SK-N-SH (cell line): ENCODE results near the gene FBXL22. TPM values are rescaled to one million over a fixed set of nuclear protein-coding genes. Genes with fewer than 3 reads are reported as not detected.

Source experiments
- CTCF ChIA-PET: fragments of 300-600, 350-600 bp; formaldehyde crosslinking; extraction: SDS; loops from one replicate; lab custom pipeline; 2021; lab: Yijun Ruan, JAX
- POLR2A ChIA-PET: fragments of 350-600 bp; sonication (Branson Sonifier 250); formaldehyde crosslinking; extraction: SDS; loops from one replicate; lab custom pipeline; 2020; ENCODE audit warnings: antibody characterized with exemption, inconsistent platforms; lab: Yijun Ruan, JAX
- DNase-seq: peaks from one replicate; pipeline ENCODE4 v3.0.0; 2012
- H2AFZ ChIP-seq: fragments of 200-600 bp; sonication (generic); 2 replicates; pipeline ENCODE4 v1.8.1; 2016; ENCODE audit warnings: antibody characterized with exemption, mild to moderate bottlenecking, low read depth
- H3F3A ChIP-seq: fragments of 200-600 bp; sonication (generic); replicated peaks from 2 replicates; pipeline ENCODE3; 2016; ENCODE audit warnings: antibody characterized with exemption, mild to moderate bottlenecking; ENCODE audit not compliant: insufficient read depth
- H3K27ac ChIP-seq, 2 experiments: fragments of 200-500 bp in 1 of 2; fragments of 200-600 bp in 1 of 2; sonication (Bioruptor generic) in 1 of 2; sonication (generic), shearing (Covaris generic) in 1 of 2; 2 replicates each; pipeline versions ENCODE4 v1.5.1 to v1.6.1; 2014 to 2016; ENCODE audit warnings: low read depth in 2 of 2, inconsistent platforms in 1 of 2, low read length in 1 of 2, mild to moderate bottlenecking in 1 of 2, mixed read lengths in 1 of 2
- H3K27me3 ChIP-seq: fragments of 200-600 bp; sonication (generic), shearing (Covaris generic); 2 replicates; pipeline ENCODE4 v1.6.1; 2016; ENCODE audit warnings: mixed run types; ENCODE audit not compliant: insufficient read depth
- H3K36me3 ChIP-seq, 2 experiments: fragments of 200-500 bp in 1 of 2; fragments of 200-600 bp in 1 of 2; sonication (Bioruptor generic) in 1 of 2; sonication (generic) in 1 of 2; replicated peaks in 1 of 2; 2 replicates each; pipeline versions ENCODE3 to v1.5.1; 2014 to 2016; ENCODE audit warnings: low read length in 1 of 2, mild to moderate bottlenecking in 1 of 2; ENCODE audit not compliant: insufficient read depth in 2 of 2, control insufficient read depth in 1 of 2
- H3K4me1 ChIP-seq, 2 experiments: fragments of 200-500 bp in 1 of 2; fragments of 200-600 bp in 1 of 2; sonication (Bioruptor generic) in 1 of 2; sonication (generic), shearing (Covaris generic) in 1 of 2; 2 replicates each; pipeline versions ENCODE4 v1.5.1 to v1.6.1; 2014 to 2016; ENCODE audit warnings: low read depth in 1 of 2, low read length in 1 of 2, mixed run types in 1 of 2; ENCODE audit not compliant: insufficient read depth in 2 of 2, control insufficient read depth in 1 of 2
- H3K4me2 ChIP-seq: fragments of 200-600 bp; sonication (generic), shearing (Covaris generic); 2 replicates; pipeline ENCODE4 v1.6.1; 2017; ENCODE audit warnings: mixed run types
- H3K4me3 ChIP-seq, 2 experiments: fragments of 200-500 bp in 1 of 2; fragments of 200-600 bp in 1 of 2; sonication (Bioruptor generic) in 1 of 2; sonication (generic), shearing (Covaris generic) in 1 of 2; 2 replicates each; pipeline versions ENCODE4 v1.5.1 to v1.8.1; 2014 to 2016; ENCODE audit warnings: low read depth in 2 of 2, inconsistent platforms in 1 of 2, low read length in 1 of 2, mild to moderate bottlenecking in 1 of 2, mixed read lengths in 1 of 2, moderate library complexity in 1 of 2
- H3K79me2 ChIP-seq: fragments of 200-600 bp; sonication (generic); 2 replicates; pipeline ENCODE4 v1.8.1; 2017; ENCODE audit warnings: mild to moderate bottlenecking; ENCODE audit not compliant: insufficient read depth
- H3K9ac ChIP-seq: fragments of 200-600 bp; sonication (generic); 2 replicates; pipeline ENCODE4 v1.6.1; 2017; ENCODE audit warnings: mixed run types
- H3K9me2 ChIP-seq: fragments of 200-600 bp; sonication (generic); 2 replicates; pipeline ENCODE4 v1.6.1; 2017; ENCODE audit warnings: mixed run types
- H3K9me3 ChIP-seq: fragments of 200-600 bp; sonication (generic); 2 replicates; pipeline ENCODE4 v1.6.1; 2017; ENCODE audit warnings: mixed run types, mild to moderate bottlenecking, moderate library complexity
- H4K20me1 ChIP-seq: fragments of 200-600 bp; sonication (generic); 2 replicates; pipeline ENCODE4 v1.6.1; 2017; ENCODE audit warnings: mild to moderate bottlenecking, mixed run types; ENCODE audit not compliant: insufficient read depth
- ELF1 ChIP-seq: IDR thresholded peaks from 2 replicates; pipeline ENCODE4 v1.4.0; 2012
- EP300 ChIP-seq, 2 experiments: IDR thresholded peaks; 2 replicates each; pipeline versions ENCODE4 v1.4.0 to v1.6.1; 2012; ENCODE audit warnings: borderline replicate concordance in 1 of 2, low read depth in 1 of 2, low read length in 1 of 2
- FOSL2 ChIP-seq: IDR thresholded peaks from 2 replicates; pipeline ENCODE4 v1.4.0; 2012; ENCODE audit warnings: low read depth, mild to moderate bottlenecking, moderate library complexity, borderline replicate concordance
- FOXJ3 ChIP-seq: sonication (generic); formaldehyde crosslinking; IDR thresholded peaks from 2 replicates; pipeline ENCODE4 v1.5.1; 2020; ENCODE audit warnings: mild to moderate bottlenecking, missing genetic modification reagents
- FOXM1 ChIP-seq: IDR thresholded peaks from 2 replicates; pipeline ENCODE4 v1.4.0; 2012; ENCODE audit warnings: low read depth, mild to moderate bottlenecking
- GATA2 ChIP-seq: sonication (generic); formaldehyde crosslinking; IDR thresholded peaks from 2 replicates; pipeline ENCODE4 v1.5.0; 2020; ENCODE audit warnings: mild to moderate bottlenecking, missing genetic modification reagents
- JUND ChIP-seq: IDR thresholded peaks from 2 replicates; pipeline ENCODE4 v1.4.0; 2012
- MEF2A ChIP-seq: IDR thresholded peaks from 2 replicates; pipeline ENCODE4 v1.4.0; 2012; ENCODE audit warnings: low read depth, borderline replicate concordance
- MXI1 ChIP-seq: IDR thresholded peaks from 2 replicates; pipeline ENCODE4 v1.6.1; 2012; ENCODE audit warnings: mild to moderate bottlenecking, low read depth, low read length, improper control_type of control experiment
- NFIC ChIP-seq: IDR thresholded peaks from 2 replicates; pipeline ENCODE4 v1.4.0; 2012; ENCODE audit warnings: borderline replicate concordance
- NRF1 ChIP-seq: IDR thresholded peaks from 2 replicates; pipeline ENCODE4 v1.6.1; 2012; ENCODE audit warnings: low read depth, mild to moderate bottlenecking, low read length
- RCOR1 ChIP-seq: fragments of 150-350 bp; IDR thresholded peaks from 2 replicates; pipeline ENCODE4 v1.6.1; 2017; ENCODE audit warnings: antibody characterized with exemption, low read length
- TCF12 ChIP-seq: IDR thresholded peaks from 2 replicates; pipeline ENCODE4 v1.4.0; 2012
- WGBS: methylation state at CpG from one replicate; pipeline ENCODE4 v1.1.6; 2017; ENCODE audit warnings: low lambda C conversion rate; 5-methylcytosine and 5-hydroxymethylcytosine counted together
- polyA plus RNA-seq, 3 experiments: library from polyadenylated mRNA; depleted of rRNA; stranded (reverse); fragments of >200 nt; gene quantifications; 2 replicates each; pipeline ENCODE4 v1.2.3, GENCODE V29; 2012
- TF ChIP-seq, protein P1 (sequence below): IDR thresholded peaks from 2 replicates; pipeline ENCODE4 v1.4.0; 2012; ENCODE audit warnings: low read depth, borderline replicate concordance
- TF ChIP-seq, protein P2 (sequence below): IDR thresholded peaks from 2 replicates; pipeline ENCODE4 v1.4.0; 2012; ENCODE audit warnings: low read depth
- TF ChIP-seq, protein P3 (sequence below): fragments of 150-350 bp; IDR thresholded peaks from 2 replicates; pipeline ENCODE4 v1.6.1; 2017; ENCODE audit warnings: antibody characterized with exemption, low read length, low read depth, borderline replicate concordance
- TF ChIP-seq, protein P4 (sequence below): IDR thresholded peaks from 2 replicates; pipeline ENCODE4; 2012

The FBXL22 gene
- polyA plus RNA-seq, 1 of the 3 experiments (the other 2 are of a cell fraction), result 0.10 TPM

DNA sequence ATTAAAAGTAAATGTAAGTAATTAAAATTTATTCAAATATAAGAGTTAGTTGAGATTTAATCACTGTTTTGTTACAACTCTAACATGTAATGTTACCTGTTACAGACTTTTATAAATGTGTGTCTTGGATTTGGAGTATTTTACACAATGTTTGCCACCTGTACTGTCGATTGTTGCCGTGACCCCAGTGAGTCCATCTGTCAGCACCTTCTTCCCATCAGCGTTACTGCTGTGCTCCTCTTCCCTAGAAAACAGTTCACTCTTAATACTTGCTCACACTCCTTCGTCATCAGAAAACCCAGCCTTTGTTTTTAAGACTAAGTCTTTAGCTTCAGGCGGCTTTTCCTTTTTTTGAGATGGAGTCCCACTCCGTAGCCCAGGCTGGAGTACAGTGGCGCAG lies 40.5 kb upstream of the FBXL22 start (continued):
- TF ChIP-seq, protein P1, sequence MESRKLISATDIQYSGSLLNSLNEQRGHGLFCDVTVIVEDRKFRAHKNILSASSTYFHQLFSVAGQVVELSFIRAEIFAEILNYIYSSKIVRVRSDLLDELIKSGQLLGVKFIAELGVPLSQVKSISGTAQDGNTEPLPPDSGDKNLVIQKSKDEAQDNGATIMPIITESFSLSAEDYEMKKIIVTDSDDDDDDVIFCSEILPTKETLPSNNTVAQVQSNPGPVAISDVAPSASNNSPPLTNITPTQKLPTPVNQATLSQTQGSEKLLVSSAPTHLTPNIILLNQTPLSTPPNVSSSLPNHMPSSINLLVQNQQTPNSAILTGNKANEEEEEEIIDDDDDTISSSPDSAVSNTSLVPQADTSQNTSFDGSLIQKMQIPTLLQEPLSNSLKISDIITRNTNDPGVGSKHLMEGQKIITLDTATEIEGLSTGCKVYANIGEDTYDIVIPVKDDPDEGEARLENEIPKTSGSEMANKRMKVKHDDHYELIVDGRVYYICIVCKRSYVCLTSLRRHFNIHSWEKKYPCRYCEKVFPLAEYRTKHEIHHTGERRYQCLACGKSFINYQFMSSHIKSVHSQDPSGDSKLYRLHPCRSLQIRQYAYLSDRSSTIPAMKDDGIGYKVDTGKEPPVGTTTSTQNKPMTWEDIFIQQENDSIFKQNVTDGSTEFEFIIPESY, result no peak
- TF ChIP-seq JUND (no peak), NRF1 (no peak), ELF1 (no peak), NFIC (no peak), TCF12 (no peak), RCOR1 (no peak), FOXM1 (no peak), FOSL2 (no peak)
- TF ChIP-seq, all 33 proteins: peak for 0

DNA sequence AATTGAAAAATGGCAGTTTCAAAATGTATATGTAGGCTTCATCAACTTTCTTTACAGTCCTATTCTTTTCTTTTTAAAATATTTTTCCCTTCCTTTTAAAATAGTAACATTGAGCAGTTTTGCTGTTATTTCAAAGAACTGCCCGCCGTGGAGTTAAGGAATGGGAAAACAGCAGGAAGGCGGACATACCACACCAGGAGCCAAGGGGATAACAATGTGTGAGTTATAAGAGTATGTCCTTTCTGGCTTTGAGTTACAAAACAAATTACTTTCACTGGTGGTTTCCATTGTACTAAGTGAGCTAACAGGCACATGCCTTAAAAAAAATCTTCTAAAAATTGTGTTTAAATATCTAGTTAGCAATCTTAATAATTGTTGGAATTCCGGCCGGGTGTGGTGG lies 37.4 kb upstream of the FBXL22 start:
- DNase-seq, result no peak
- H3K27me3 ChIP-seq, result no peaks in the 10 kb centered on the region
- H3K4me3 ChIP-seq, result no peak overlapping the region
- H3K4me1 ChIP-seq, result peaks cover 0 to 3% of the 10 kb centered on the region in 2 experiments; a peak in 2 of 4 replicates
- ChIA-PET CTCF (interaction anchor here (1.1 to 1.3 kb wide), 3 partner anchors 17 to 93 kb away, joined by 3 to 4 read pairs (median 4); no protein-coding TSS in a partner anchor), POLR2A (no interaction called here)
- H3K36me3 ChIP-seq, result peaks cover 53 to 64% of the 10 kb centered on the region in 2 experiments
- H3K4me2 ChIP-seq, result no peak overlapping the region
- TF ChIP-seq, protein P2, sequence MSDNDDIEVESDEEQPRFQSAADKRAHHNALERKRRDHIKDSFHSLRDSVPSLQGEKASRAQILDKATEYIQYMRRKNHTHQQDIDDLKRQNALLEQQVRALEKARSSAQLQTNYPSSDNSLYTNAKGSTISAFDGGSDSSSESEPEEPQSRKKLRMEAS, result no peak
- TF ChIP-seq MXI1 (no peak), EP300 (IDR thresholded peaks at IDR 0.05; ENCODE audit: borderline replicate concordance in 1 of 2, low read depth in 1 of 2, low read length in 1 of 2) (no peak), NFIC (no peak), RCOR1 (no peak), MEF2A (no peak), FOXJ3 (no peak), TCF12 (no peak), ELF1 (no peak), NRF1 (no peak), GATA2 (CRISPR knock-in tag) (no peak)
- TF ChIP-seq, protein P3, sequence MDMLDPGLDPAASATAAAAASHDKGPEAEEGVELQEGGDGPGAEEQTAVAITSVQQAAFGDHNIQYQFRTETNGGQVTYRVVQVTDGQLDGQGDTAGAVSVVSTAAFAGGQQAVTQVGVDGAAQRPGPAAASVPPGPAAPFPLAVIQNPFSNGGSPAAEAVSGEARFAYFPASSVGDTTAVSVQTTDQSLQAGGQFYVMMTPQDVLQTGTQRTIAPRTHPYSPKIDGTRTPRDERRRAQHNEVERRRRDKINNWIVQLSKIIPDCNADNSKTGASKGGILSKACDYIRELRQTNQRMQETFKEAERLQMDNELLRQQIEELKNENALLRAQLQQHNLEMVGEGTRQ, result no peak
- TF ChIP-seq, protein P4, sequence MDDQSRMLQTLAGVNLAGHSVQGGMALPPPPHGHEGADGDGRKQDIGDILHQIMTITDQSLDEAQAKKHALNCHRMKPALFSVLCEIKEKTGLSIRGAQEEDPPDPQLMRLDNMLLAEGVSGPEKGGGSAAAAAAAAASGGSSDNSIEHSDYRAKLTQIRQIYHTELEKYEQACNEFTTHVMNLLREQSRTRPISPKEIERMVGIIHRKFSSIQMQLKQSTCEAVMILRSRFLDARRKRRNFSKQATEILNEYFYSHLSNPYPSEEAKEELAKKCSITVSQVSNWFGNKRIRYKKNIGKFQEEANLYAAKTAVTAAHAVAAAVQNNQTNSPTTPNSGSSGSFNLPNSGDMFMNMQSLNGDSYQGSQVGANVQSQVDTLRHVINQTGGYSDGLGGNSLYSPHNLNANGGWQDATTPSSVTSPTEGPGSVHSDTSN, result no peak
- TF ChIP-seq, all 33 proteins: peak for 0
- 98% methylated on average over 5 of the region's 5 CpGs for WGBS
- no peaks in the 10 kb centered on the region for H3K9me3 ChIP-seq
- no peak overlapping the region for H2AFZ ChIP-seq
- H3F3A ChIP-seq, result no peaks in the 10 kb centered on the region
- H3K79me2 ChIP-seq, result no peaks in the 10 kb centered on the region
- no peak overlapping the region for H3K9ac ChIP-seq
- no peaks in the 10 kb centered on the region for H4K20me1 ChIP-seq
- H3K27ac ChIP-seq, result no peak overlapping the region
- no peaks in the 10 kb centered on the region for H3K9me2 ChIP-seq
